HEK293 (cell line): ENCODE results near the gene IGFBP4.
A peak's percentile ranks its signal among the peaks of the same experiment; 100 is the strongest.

ENCODE experiments used
- CTCF ChIA-PET: fragments of 350-600 bp; formaldehyde crosslinking; extraction: SDS; loops from one replicate; lab custom pipeline; 2021; ENCODE audit warnings: antibody characterized with exemption; lab: Yijun Ruan, JAX
- POLR2A ChIA-PET: fragments of 300-600 bp; formaldehyde crosslinking; extraction: SDS; loops from one replicate; lab custom pipeline; 2020; ENCODE audit warnings: antibody characterized with exemption, inconsistent platforms; lab: Yijun Ruan, JAX
- H3K27ac ChIP-seq: fragments of 200-500 bp; sonication (Bioruptor generic); 2 replicates; pipeline ENCODE4 v1.5.1; 2014; ENCODE audit warnings: low read depth, low read length, control low read depth, inconsistent platforms; ENCODE audit errors: extremely low read depth
- H3K36me3 ChIP-seq, 2 experiments: fragments of 200-500 bp in 1 of 2; sonication (Bioruptor generic) in 1 of 2; 1 replicate in 1 of 2; 2 replicates in 1 of 2; pipeline ENCODE4 v1.5.1; 2014 to 2017; ENCODE audit warnings: inconsistent platforms in 2 of 2, low read length in 2 of 2; ENCODE audit not compliant: control insufficient read depth in 2 of 2, insufficient read depth in 1 of 2
- H3K4me1 ChIP-seq: fragments of 200-500 bp; sonication (Bioruptor generic); 2 replicates; pipeline ENCODE4 v1.5.1; 2014; ENCODE audit warnings: mild to moderate bottlenecking, low read length, inconsistent platforms; ENCODE audit not compliant: control insufficient read depth, insufficient read depth
- H3K4me3 ChIP-seq: 2 replicates; pipeline ENCODE4 v1.5.1; 2011; ENCODE audit warnings: low read depth, mild to moderate bottlenecking, control low read depth, low read length, moderate library complexity
- H3K9me3 ChIP-seq: fragments of 200-500 bp; sonication (Bioruptor generic); 2 replicates; pipeline ENCODE4 v1.5.1; 2014; ENCODE audit warnings: low read depth, low read length, inconsistent platforms; ENCODE audit not compliant: control insufficient read depth, insufficient read depth
- CTCF ChIP-seq: fragments of 450-650 bp; formaldehyde crosslinking; IDR thresholded peaks from 2 replicates; pipeline ENCODE4 v1.5.1; 2016; ENCODE audit warnings: missing biosample characterization, missing genetic modification characterization
- KLF1 ChIP-seq: fragments of 450-650 bp; formaldehyde crosslinking; IDR thresholded peaks from 2 replicates; pipeline ENCODE4 v1.5.1; 2016; ENCODE audit warnings: missing biosample characterization, missing genetic modification characterization
- KLF16 ChIP-seq: fragments of 450-650 bp; formaldehyde crosslinking; IDR thresholded peaks from 2 replicates; pipeline ENCODE4 v1.5.1; 2017; ENCODE audit warnings: missing biosample characterization, missing genetic modification characterization
- PRDM10 ChIP-seq: fragments of 450-650 bp; formaldehyde crosslinking; IDR thresholded peaks from 2 replicates; pipeline ENCODE4 v1.5.1; 2016; ENCODE audit warnings: missing biosample characterization, missing genetic modification characterization
- SETDB1 ChIP-seq: IDR thresholded peaks from one replicate; pipeline ENCODE4 v1.6.1; 2017; ENCODE audit warnings: mild to moderate bottlenecking, low read length, moderate library complexity, mixed read lengths; ENCODE audit not compliant: insufficient read length
- SP7 ChIP-seq: fragments of 450-650 bp; formaldehyde crosslinking; IDR thresholded peaks from 2 replicates; pipeline ENCODE4 v1.5.1; 2016; ENCODE audit warnings: missing biosample characterization, missing genetic modification characterization
- ZBTB44 ChIP-seq: fragments of 450-650 bp; IDR thresholded peaks from 2 replicates; pipeline ENCODE4 v1.5.1; 2018; ENCODE audit warnings: missing biosample characterization, mild to moderate bottlenecking, missing genetic modification characterization
- ZEB2 ChIP-seq: fragments of 450-650 bp; formaldehyde crosslinking; IDR thresholded peaks from 2 replicates; pipeline ENCODE4 v1.5.1; 2016; ENCODE audit warnings: missing biosample characterization, missing genetic modification characterization
- ZNF184 ChIP-seq: fragments of 450-650 bp; IDR thresholded peaks from 2 replicates; pipeline ENCODE4 v1.5.1; 2018; ENCODE audit warnings: missing biosample characterization, mild to moderate bottlenecking, missing genetic modification characterization
- ZNF24 ChIP-seq: fragments of 450-650 bp; formaldehyde crosslinking; IDR thresholded peaks from 2 replicates; pipeline ENCODE4 v1.5.1; 2016; ENCODE audit warnings: missing biosample characterization, missing genetic modification characterization
- ZNF362 ChIP-seq: fragments of 450-650 bp; formaldehyde crosslinking; IDR thresholded peaks from 2 replicates; pipeline ENCODE4 v1.5.1; 2016; ENCODE audit warnings: missing biosample characterization, missing genetic modification characterization
- ZNF391 ChIP-seq: fragments of 450-650 bp; formaldehyde crosslinking; IDR thresholded peaks from 2 replicates; pipeline ENCODE4 v1.5.1; 2016; ENCODE audit warnings: low read depth, missing biosample characterization, missing genetic modification characterization, borderline replicate concordance
- ZNF449 ChIP-seq: fragments of 450-650 bp; formaldehyde crosslinking; IDR thresholded peaks from 2 replicates; pipeline ENCODE4 v1.5.1; 2017; ENCODE audit warnings: missing biosample characterization, mild to moderate bottlenecking, missing genetic modification characterization, moderate library complexity
- ZNF529 ChIP-seq: fragments of 450-650 bp; formaldehyde crosslinking; IDR thresholded peaks from 2 replicates; pipeline ENCODE4 v1.5.1; 2017; ENCODE audit warnings: missing genetic modification characterization, missing biosample characterization; ENCODE audit not compliant: insufficient replicate concordance
- ZNF544 ChIP-seq: fragments of 450-650 bp; formaldehyde crosslinking; IDR thresholded peaks from 2 replicates; pipeline ENCODE4 v1.5.0; 2017; ENCODE audit warnings: missing biosample characterization, missing genetic modification characterization
- ZNF561 ChIP-seq: fragments of 450-650 bp; IDR thresholded peaks from 2 replicates; pipeline ENCODE4 v1.5.1; 2018; ENCODE audit warnings: missing biosample characterization, missing genetic modification characterization, borderline replicate concordance
- ZNF639 ChIP-seq: fragments of 450-650 bp; formaldehyde crosslinking; IDR thresholded peaks from 2 replicates; pipeline ENCODE4 v1.5.1; 2016; ENCODE audit warnings: missing biosample characterization, missing genetic modification characterization
- ZNF660 ChIP-seq: fragments of 450-650 bp; IDR thresholded peaks from 2 replicates; pipeline ENCODE4 v1.5.1; 2018; ENCODE audit warnings: missing biosample characterization, mild to moderate bottlenecking, missing genetic modification characterization
- ZNF692 ChIP-seq: fragments of 450-650 bp; formaldehyde crosslinking; IDR thresholded peaks from 2 replicates; pipeline ENCODE4 v1.5.1; 2016; ENCODE audit warnings: missing biosample characterization, missing genetic modification characterization
- ZNF76 ChIP-seq: fragments of 450-650 bp; formaldehyde crosslinking; IDR thresholded peaks from 2 replicates; pipeline ENCODE4; 2016; ENCODE audit warnings: low read depth, missing biosample characterization, missing genetic modification characterization, borderline replicate concordance
- ZNF830 ChIP-seq: fragments of 450-650 bp; IDR thresholded peaks from 2 replicates; pipeline ENCODE4 v1.5.0; 2018; ENCODE audit warnings: missing biosample characterization, missing genetic modification characterization, low read depth, mild to moderate bottlenecking, moderate library complexity
- ZSCAN16 ChIP-seq: fragments of 450-650 bp; formaldehyde crosslinking; IDR thresholded peaks from 2 replicates; pipeline ENCODE4 v1.5.1; 2016; ENCODE audit warnings: missing biosample characterization, missing genetic modification characterization
- ZSCAN30 ChIP-seq: fragments of 450-650 bp; IDR thresholded peaks from 2 replicates; pipeline ENCODE4 v1.5.1; 2018; ENCODE audit warnings: missing biosample characterization, mild to moderate bottlenecking, missing genetic modification characterization, moderate library complexity

The IGFBP4 gene

GRCh38 chr17:40422990-40423633 is 20.1 kb upstream of the IGFBP4 start:
- POLR2A ChIA-PET = interaction anchor here (1.1 kb wide), 1 partner anchor 164 kb away, joined by 3 read pairs; no protein-coding TSS in a partner anchor
- Histone ChIP-seq H3K4me3 (no peak overlapping the region), H3K36me3 (no peaks in the 10 kb centered on the region), H3K4me1 (peaks cover 8% of the 10 kb centered on the region), H3K9me3 (no peaks in the 10 kb centered on the region), H3K27ac (no peak overlapping the region)
- CTCF ChIA-PET = interaction anchor here (0.6 to 3.5 kb wide), 13 partner anchors 10 to 1808 kb away, joined by 3 to 25 read pairs (median 3); no protein-coding TSS in a partner anchor
- TF ChIP-seq ZNF830 (no peak), ZNF561 (tag by site-specific recombination) (peak; percentile 47; the same call in 1 of the 2 replicates), ZNF362 (tag by site-specific recombination) (0 out of 2 replicates have a peak, but pooled peaks have one; percentile 59), ZNF639 (tag by site-specific recombination) (0 out of 2 replicates have a peak, but pooled peaks have one; percentile 31), ZNF184 (tag by site-specific recombination) (0 out of 2 replicates have a peak, but pooled peaks have one; percentile 61), KLF1 (tag by site-specific recombination) (no peak), ZSCAN30 (tag by site-specific recombination) (0 out of 2 replicates have a peak, but pooled peaks have one; percentile 10), ZEB2 (tag by site-specific recombination) (0 out of 2 replicates have a peak, but pooled peaks have one; percentile 20), KLF16 (tag by site-specific recombination) (peak; percentile 49; the same call in 1 of the 2 replicates), SETDB1 (no peak), ZNF692 (tag by site-specific recombination) (peak; percentile 33; the same call in 1 of the 2 replicates), ZNF544 (tag by site-specific recombination) (no peak), SP7 (tag by site-specific recombination) (0 out of 2 replicates have a peak, but pooled peaks have one; percentile 46), CTCF (tag by site-specific recombination) (peak; percentile 49), ZNF449 (peak; percentile 99), PRDM10 (tag by site-specific recombination) (peak; percentile 84), ZNF529 (tag by site-specific recombination) (no peak), ZSCAN16 (tag by site-specific recombination) (peak; percentile 59; the same call in 1 of the 2 replicates), ZBTB44 (tag by site-specific recombination) (0 out of 2 replicates have a peak, but pooled peaks have one; percentile 41), ZNF24 (peak; percentile 50; the same call in 1 of the 2 replicates), ZNF76 (tag by site-specific recombination) (peak; percentile 60; the same call in 1 of the 2 replicates), ZNF391 (tag by site-specific recombination) (peak; percentile 36; the same call in 1 of the 2 replicates), ZNF660 (tag by site-specific recombination) (0 out of 2 replicates have a peak, but pooled peaks have one; percentile 24)
